Transverse colon (tissue), 3 donors: ENCODE results near the gene GOLGA6A.
"Not testable (repeated sequence)": the region's sequence is repeated elsewhere in the genome, so short reads cannot be mapped to it uniquely, and the experiment has no call there.

Experiments
- EP300 ChIP-seq: sonication (generic); formaldehyde crosslinking; IDR thresholded peaks from one replicate; pipeline ENCODE4 v1.6.1; 2017; ENCODE audit warnings: antibody characterized with exemption, low read depth
- TF ChIP-seq, protein P1 (sequence below), 5 experiments: fragments of 200-600 bp in 3 of 5; fragments of 450-650 bp in 2 of 5; sonication (generic) in 3 of 5; IDR thresholded peaks; 1 replicate in 2 of 5; 2 replicates in 3 of 5; pipeline ENCODE4 v1.5.1; 2016 to 2017; ENCODE audit warnings: antibody characterized with exemption in 5 of 5, inconsistent platforms in 3 of 5, mild to moderate bottlenecking in 2 of 5, moderate library complexity in 1 of 5

DNA sequence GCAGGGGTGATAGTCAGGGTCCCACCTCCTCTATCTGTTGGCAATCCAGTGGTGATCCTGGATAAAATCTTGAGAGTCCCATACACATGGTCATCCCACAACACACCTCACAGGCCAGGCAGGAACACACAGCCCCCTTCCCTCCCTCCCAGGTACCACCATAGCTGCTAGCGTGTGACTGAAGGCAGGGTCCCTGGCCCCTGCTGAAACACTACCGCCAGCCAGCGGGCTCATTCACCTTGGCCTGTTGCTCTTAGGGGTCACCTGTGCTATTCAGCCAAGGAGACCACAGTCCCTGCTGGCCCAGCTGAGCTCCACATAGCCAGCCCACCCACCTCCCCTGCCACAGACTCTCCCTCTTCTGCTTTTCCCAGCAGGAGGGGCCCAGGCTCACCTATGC is 18.2 kb downstream of the GOLGA6A start:
- TF ChIP-seq, protein P1, sequence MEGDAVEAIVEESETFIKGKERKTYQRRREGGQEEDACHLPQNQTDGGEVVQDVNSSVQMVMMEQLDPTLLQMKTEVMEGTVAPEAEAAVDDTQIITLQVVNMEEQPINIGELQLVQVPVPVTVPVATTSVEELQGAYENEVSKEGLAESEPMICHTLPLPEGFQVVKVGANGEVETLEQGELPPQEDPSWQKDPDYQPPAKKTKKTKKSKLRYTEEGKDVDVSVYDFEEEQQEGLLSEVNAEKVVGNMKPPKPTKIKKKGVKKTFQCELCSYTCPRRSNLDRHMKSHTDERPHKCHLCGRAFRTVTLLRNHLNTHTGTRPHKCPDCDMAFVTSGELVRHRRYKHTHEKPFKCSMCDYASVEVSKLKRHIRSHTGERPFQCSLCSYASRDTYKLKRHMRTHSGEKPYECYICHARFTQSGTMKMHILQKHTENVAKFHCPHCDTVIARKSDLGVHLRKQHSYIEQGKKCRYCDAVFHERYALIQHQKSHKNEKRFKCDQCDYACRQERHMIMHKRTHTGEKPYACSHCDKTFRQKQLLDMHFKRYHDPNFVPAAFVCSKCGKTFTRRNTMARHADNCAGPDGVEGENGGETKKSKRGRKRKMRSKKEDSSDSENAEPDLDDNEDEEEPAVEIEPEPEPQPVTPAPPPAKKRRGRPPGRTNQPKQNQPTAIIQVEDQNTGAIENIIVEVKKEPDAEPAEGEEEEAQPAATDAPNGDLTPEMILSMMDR (IDR thresholded peaks at IDR 0.05), result not testable (repeated sequence)
- TF ChIP-seq EP300, result not testable (repeated sequence)
